ENCODE data around the gene HRH1.

Gene HRH1

DNA sequence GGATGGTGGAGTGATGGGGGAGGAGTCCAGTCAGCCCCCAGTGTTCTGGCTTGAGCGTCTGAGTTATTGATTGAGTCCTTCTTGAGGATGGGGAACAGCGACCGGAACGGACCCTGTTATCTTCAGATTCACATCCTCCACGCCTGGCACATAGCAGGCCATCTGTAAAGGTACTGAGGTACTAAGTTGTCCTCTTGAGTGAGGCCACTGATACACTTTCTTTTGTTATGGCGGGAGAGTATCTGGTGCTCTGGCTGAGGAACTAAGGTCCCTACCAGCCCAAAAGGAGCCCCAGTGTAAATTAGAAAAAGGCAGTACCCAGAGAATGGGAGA, 16.7 kb upstream of the HRH1 start:
- Histone ChIP-seq H3K9me2 (replicated peaks; ENCODE audit: insufficient read depth, low read length) (no peaks in the 10 kb centered on the region), H3K4me2 (ENCODE audit: low read depth, low read length) (no peak overlapping the region), H3K27me3 (replicated peaks; ENCODE audit: insufficient read depth, low read length) (0 out of 2 replicates have a peak, but pooled peaks cover 7% of the 10 kb centered on the region), H3K4me1 (ENCODE audit: low read length) (no peaks in the 10 kb centered on the region), H3K9me3 (replicated peaks; ENCODE audit: insufficient read depth, low read length) (no peaks in the 10 kb centered on the region), H3K79me2 (ENCODE audit: low read length) (no peaks in the 10 kb centered on the region), H3K9ac (ENCODE audit: low read length) (no peak overlapping the region), H3K4me3 (ENCODE audit: low read length) (no peak overlapping the region), H4K20me1 (ENCODE audit: insufficient read depth, low read length) (no peaks in the 10 kb centered on the region), H2AFZ (ENCODE audit: low read length) (no peak overlapping the region), H3F3A (ENCODE audit: insufficient read depth, low read length) (no peaks in the 10 kb centered on the region), H3K36me3 (replicated peaks; ENCODE audit: insufficient read depth, low read length) (no peaks in the 10 kb centered on the region), H3K27ac (ENCODE audit: low read length) (no peak overlapping the region)
- DNase-seq, result no peak
- TF ChIP-seq EZH2phosphoT487 (IDR thresholded peaks at IDR 0.05; ENCODE audit: low read length), result no peak
- TF ChIP-seq, protein P1, sequence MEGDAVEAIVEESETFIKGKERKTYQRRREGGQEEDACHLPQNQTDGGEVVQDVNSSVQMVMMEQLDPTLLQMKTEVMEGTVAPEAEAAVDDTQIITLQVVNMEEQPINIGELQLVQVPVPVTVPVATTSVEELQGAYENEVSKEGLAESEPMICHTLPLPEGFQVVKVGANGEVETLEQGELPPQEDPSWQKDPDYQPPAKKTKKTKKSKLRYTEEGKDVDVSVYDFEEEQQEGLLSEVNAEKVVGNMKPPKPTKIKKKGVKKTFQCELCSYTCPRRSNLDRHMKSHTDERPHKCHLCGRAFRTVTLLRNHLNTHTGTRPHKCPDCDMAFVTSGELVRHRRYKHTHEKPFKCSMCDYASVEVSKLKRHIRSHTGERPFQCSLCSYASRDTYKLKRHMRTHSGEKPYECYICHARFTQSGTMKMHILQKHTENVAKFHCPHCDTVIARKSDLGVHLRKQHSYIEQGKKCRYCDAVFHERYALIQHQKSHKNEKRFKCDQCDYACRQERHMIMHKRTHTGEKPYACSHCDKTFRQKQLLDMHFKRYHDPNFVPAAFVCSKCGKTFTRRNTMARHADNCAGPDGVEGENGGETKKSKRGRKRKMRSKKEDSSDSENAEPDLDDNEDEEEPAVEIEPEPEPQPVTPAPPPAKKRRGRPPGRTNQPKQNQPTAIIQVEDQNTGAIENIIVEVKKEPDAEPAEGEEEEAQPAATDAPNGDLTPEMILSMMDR (IDR thresholded peaks at IDR 0.05; ENCODE audit: low read length), result no peak
- no peak for TF ChIP-seq EZH2 (optimal IDR thresholded peaks at IDR 0.05; ENCODE audit: low read depth, low read length)

DNA sequence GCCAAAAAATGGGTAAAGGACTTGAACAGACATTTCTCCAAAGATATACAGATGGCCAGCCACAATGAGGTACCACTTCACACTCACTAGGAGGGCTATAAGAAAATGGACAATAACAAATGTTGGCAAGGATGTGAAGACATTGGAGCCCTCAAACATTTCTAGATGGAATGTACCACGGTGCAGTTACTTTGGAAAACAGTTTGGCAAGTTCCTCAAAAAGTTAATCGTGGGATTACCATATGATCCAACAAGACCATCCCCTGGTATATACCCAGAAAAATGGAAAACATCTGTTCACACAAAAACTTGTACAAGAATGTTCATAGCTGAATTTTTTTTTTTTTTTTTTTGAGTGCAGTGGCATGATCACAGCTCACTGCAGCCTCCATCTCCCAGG, 15.9 kb upstream of the HRH1 start:
- no peak for TF ChIP-seq EZH2phosphoT487 (IDR thresholded peaks at IDR 0.05; ENCODE audit: low read length)
- TF ChIP-seq, protein P1 (IDR thresholded peaks at IDR 0.05; ENCODE audit: low read length), result no peak
- no peak for TF ChIP-seq EZH2 (optimal IDR thresholded peaks at IDR 0.05; ENCODE audit: low read depth, low read length)
- no peaks in the 10 kb centered on the region for H3F3A ChIP-seq (ENCODE audit: insufficient read depth, low read length)
- H3K4me2 ChIP-seq (ENCODE audit: low read depth, low read length), result no peak overlapping the region

DNA sequence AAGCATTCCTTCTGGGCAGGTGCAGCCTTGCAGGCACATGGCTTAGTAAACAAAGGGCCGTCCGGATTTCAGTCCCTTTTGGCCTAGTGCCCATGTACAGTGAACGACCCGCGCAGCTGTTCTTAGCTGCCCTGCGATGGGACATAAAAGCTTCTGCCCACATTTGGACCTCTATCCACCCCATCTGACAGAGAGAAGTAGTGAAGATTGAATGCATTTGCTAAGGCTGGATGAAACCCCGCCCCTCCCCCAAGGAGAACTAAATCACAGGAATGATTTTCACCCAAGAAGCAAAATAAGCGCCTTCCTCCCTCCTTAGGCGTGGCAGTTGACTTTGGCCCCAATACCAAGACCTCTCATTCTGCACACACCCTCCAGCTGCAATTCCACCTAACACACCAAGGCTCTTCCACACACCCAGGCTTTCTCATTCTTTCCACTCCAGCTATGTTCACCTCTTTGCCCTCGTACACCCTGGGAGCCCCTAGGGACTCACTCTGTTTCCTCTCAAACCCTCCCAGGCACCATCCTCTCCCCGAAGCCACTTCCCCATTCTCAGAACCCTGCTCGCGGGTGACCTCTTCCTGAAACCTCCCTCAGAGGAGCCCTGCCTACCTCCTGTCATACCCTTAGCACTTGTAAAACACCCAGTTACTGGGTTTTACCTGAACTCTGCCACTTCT, 14.1 kb upstream of the HRH1 start:
- H4K20me1 ChIP-seq (ENCODE audit: insufficient read depth, low read length), result no peaks in the 10 kb centered on the region
- H3K9ac ChIP-seq (ENCODE audit: low read length), result no peak overlapping the region
- no peaks in the 10 kb centered on the region for H3K79me2 ChIP-seq (ENCODE audit: low read length)
- H3K9me2 ChIP-seq (replicated peaks; ENCODE audit: insufficient read depth, low read length), result no peaks in the 10 kb centered on the region
- H3K27me3 ChIP-seq (replicated peaks; ENCODE audit: insufficient read depth, low read length), result 0 out of 2 replicates have a peak, but pooled peaks cover 7% of the 10 kb centered on the region
- H3K9me3 ChIP-seq (replicated peaks; ENCODE audit: insufficient read depth, low read length), result no peaks in the 10 kb centered on the region
- DNase-seq, result no peak
- no peaks in the 10 kb centered on the region for H3K4me1 ChIP-seq (ENCODE audit: low read length)
- H3F3A ChIP-seq (ENCODE audit: insufficient read depth, low read length), result no peaks in the 10 kb centered on the region
- H3K4me2 ChIP-seq (ENCODE audit: low read depth, low read length), result no peak overlapping the region
- H3K4me3 ChIP-seq (ENCODE audit: low read length), result no peak overlapping the region
- no peak overlapping the region for H2AFZ ChIP-seq (ENCODE audit: low read length)
- no peak overlapping the region for H3K27ac ChIP-seq (ENCODE audit: low read length)
- no peaks in the 10 kb centered on the region for H3K36me3 ChIP-seq (replicated peaks; ENCODE audit: insufficient read depth, low read length)
- TF ChIP-seq EZH2 (optimal IDR thresholded peaks at IDR 0.05; ENCODE audit: low read depth, low read length), result no peak
- no peak for TF ChIP-seq EZH2phosphoT487 (IDR thresholded peaks at IDR 0.05; ENCODE audit: low read length)
- TF ChIP-seq, protein P1 (IDR thresholded peaks at IDR 0.05; ENCODE audit: low read length), result no peak

More for the DNA sequence above, 15.9 kb upstream of the HRH1 start:
- Histone ChIP-seq H3K27me3 (replicated peaks; ENCODE audit: insufficient read depth, low read length) (0 out of 2 replicates have a peak, but pooled peaks cover 7% of the 10 kb centered on the region), H3K27ac (ENCODE audit: low read length) (no peak overlapping the region), H3K9me3 (replicated peaks; ENCODE audit: insufficient read depth, low read length) (no peaks in the 10 kb centered on the region), H3K4me3 (ENCODE audit: low read length) (no peak overlapping the region), H3K9ac (ENCODE audit: low read length) (no peak overlapping the region), H3K36me3 (replicated peaks; ENCODE audit: insufficient read depth, low read length) (no peaks in the 10 kb centered on the region), H2AFZ (ENCODE audit: low read length) (no peak overlapping the region), H3K79me2 (ENCODE audit: low read length) (no peaks in the 10 kb centered on the region), H3K4me1 (ENCODE audit: low read length) (no peaks in the 10 kb centered on the region), H3K9me2 (replicated peaks; ENCODE audit: insufficient read depth, low read length) (no peaks in the 10 kb centered on the region), H4K20me1 (ENCODE audit: insufficient read depth, low read length) (no peaks in the 10 kb centered on the region)
- no peak for DNase-seq

Data from MM.1S (cell line).